GM19372 (cell line): ENCODE measurements around the gene NFATC4.
"Not testable (repeated sequence)": the region's sequence is repeated elsewhere in the genome, so short reads cannot be mapped to it uniquely, and the experiment has no call there.

ENCODE experiments used
- ATAC-seq: cut with Tn5 transposase; IDR thresholded peaks from one replicate; pipeline ENCODE4 v1.9.1; 2021; ENCODE audit warnings: mild to moderate bottlenecking, low read depth, moderate library complexity; ENCODE audit not compliant: unreplicated experiment

The NFATC4 gene

DNA sequence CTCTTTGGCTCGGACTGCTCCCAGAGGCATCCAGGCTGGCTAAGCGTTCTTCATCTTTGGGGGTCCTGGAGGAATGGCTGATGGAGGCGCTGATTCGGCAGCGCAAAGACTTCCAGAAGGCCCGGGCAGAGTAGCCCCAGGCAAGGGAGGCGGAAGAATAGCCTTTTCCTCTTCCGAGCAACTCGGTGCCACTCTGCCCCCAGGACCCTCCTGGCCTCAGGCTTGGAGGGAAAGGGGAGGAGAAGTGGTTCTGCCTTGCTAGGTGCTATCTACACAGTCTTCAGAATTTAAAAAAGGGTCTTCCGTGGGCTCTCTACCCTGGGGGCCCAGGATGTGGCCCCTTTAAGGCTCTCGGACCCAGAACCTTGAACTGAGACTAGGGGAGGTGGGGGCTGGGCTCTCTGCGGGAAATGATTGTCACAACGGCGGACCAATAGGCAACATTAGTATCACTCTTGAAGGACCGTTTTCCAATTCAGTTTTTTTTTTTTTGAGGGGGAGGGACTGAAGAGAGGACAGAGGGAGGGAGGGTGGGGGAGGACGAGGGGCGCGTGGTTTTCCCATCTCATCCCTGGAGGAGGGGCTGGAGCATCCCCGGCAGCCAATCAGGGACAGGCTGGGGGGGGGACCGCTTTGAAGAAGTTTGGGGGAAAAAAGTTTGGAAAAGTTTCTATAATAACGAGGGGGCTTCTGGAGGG is at the start of gene NFATC4:
Gene NFATC4, plus strand, starts transcription at position 671 of the 698 bp plus-strand sequence. CDS start 157 bp downstream, outside the sequence.
- no peak for ATAC-seq

DNA sequence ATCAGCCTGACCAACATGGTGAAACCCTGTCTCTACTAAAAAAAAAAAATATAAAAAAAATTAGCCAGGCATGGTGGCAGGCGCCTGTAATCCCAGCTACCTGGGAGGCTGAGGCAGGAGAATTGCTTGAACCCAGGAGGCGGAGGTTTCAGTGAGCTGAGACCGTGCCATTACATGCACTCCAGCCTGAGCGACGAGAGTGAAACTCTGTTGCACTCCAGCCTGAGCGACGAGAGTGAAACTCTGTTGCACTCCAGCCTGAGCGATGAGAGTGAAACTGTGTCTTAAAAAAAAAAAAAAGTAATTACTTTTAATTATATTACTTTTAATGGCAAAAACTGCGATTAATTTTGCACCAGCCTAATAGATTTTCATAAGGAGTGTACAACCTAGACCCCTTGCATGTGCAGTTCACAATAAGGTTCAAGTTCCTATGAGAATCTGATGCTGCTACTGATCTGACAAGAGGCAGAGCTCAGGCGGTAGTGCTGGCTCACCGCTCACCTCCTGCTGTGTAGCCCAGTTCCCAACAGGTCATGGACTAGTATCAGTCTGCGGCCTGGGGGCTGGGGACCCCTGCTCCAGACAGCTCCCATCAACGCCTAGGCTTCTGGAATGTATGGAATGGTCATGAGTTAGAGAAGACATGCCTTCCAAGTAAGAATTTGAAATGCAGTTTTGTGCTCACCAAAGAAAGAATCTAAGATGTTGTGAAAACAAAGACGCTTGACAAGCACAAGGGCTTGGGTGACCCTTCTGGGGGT is 46.6 kb upstream of the NFATC4 start:
- ATAC-seq = no peak

DNA sequence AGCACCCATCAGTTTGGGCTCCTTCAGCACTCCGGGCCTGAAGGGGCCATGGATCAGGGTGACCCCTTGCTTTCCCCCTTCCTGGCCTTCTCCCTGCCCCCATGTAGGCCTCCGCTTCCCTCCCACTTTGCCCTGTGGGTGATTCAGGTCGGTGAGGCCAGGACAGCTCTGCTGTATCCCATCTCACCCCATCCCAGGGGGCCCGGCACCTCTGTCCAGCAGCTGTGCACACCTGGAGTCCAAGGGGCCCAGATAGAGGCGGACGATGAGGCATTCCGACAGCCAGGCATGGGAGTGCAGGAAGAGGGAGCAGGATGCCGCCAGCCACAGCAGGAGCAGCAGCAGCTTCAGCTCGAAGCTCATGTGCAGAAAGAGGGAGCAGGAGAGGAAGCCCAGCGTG is 45.3 kb upstream of the NFATC4 start:
- ATAC-seq = no peak

DNA sequence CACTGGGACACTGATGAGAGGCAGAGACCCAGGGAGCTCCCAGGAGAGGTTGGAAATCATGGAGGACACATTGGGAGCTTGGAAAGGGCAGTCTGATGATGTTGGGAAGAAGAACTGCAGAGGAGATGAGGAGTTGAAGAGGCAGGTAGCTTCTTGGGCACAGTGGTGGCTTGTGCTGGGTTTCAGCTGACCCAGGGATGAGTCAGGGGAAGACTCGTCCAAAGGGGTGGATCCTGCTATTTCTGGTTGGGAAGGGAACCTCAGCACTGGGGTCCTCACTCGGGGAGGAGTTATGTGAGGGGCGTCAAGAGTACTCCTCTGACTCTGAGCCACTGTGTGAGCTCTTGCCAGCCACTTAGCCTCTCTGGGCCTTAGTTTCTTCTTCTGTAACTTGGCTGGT is 44.6 kb upstream of the NFATC4 start:
- no peak for ATAC-seq

DNA sequence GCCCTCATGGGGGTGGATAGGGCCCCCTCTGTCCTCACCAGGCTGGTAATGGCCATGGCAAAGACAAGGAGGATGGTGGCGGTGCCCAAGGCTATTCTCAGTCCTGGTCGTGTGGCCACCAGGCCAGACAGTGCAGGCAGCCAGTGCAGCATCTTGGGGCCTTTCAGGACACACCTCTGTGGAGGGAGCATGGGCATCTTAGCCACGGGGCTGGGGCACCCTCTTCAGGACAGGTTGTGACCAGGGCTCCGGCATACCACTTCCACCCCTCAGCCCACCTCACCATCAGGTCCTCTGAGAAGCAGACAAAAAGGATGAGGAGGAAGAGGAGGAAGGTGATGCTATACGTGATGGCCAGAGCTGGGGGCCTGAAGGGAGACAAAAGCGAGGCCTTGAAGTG is 44.0 kb upstream of the NFATC4 start:
- no peak for ATAC-seq

DNA sequence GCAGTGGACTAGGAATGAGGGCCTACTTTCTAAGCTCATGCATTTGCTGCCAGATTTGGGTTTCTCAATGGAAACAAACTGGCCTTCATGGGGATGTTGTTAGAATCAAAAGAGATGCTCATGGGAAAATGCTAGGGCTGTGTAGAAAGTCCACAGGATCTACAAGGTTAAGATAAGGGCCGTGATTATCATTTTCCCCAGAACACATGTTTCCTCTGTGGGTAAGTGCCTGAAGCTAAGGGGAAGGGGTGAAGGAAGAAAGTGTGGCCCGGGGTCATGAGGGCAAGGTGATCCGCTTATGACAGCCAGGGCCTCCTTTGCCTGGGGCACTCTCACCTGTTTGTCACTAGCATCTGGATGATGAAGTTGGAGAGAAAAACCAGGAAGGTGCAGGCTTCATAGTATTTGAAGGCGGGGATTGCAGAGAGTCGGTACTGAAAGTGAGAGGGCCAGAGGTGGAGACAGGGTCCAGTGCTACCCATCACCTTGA is 42.9 kb upstream of the NFATC4 start:
- ATAC-seq = no peak

DNA sequence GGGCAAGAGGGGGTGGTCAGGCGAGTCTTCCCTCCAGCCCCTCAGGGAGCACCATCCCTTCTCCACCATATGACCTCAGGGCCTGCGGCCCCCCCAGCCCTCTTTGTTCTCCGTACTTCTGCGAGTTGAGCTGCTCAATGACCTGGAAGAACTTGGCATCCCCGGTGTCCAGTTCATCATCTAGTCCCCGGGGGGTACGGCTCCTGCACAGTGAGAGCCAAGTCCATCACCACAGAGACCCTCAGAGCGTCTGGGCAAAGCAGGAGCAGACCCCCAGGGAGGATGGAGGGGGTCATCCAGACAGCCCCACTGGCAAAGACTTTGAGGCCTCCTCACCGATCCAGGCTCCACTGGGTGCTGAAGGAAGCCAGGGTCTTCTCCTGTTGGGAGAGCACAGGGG is 42.0 kb upstream of the NFATC4 start:
- no peak for ATAC-seq

DNA sequence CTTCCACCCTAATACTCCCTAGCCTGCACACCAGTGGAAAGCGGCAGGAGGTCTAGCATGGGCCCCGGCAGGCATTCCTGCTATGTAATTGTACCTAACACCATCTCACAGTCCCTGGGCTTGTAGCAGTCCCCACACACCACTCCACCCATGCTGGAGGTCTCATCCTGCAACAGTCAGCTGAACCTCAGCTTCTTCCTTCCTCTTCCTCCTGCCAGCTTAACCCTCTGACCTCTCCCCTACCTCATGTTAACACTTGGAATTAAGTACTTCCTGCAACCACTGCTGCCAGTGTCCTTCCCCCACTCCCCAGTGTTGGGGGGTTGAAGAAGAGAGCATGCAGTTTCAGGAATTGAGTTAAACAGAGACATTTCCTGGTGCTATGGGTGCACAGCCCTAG is 40.7 kb upstream of the NFATC4 start:
- ATAC-seq = no peak

DNA sequence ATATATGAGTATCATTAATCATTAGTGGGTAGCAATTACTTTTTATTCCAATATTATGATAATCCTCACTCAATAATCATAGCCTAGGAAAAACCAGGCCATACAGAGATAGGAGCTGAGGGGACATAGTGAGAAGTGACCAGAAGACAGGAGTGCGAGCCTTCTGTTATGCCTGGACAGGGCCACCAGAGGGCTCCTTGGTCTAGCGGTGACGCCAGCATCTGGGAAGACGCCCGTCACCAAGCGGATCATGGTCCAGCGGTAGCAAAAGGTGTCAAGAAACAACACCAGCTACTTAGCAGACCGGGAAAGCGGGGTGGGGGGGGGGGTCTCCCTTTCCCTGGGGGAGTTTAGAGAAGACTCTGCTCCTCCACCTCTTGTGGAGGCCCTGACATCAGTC is 40.1 kb upstream of the NFATC4 start:
- ATAC-seq = not testable (repeated sequence)

DNA sequence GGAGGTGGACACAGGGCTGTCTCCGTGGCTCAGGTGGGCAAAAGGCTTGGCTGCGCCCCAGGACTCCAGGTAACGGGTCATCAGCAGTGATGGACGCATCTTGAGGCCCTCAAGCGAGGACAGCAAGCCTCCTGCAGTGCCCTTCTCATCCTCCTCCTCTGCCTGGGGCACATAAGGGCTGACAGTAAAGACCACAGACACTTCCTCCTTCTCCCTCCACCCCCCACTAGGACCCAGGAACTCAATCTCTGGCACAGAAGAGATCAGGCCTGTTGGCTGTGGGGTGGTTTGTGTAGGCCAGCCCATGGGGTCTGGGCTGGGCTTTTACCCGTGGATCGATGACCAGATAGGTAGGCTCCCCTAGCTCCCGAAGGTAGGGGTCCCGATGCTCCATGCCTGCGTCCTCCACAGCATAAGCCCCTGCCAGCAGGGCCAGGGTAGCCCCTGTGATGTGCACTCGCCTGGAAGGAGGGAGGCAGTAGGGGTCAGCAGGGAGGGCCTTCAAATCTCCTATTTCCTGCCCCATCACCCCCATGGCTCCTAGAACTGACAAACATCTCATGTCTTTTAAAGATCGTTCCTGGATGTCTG is 38.8 kb upstream of the NFATC4 start:
- ATAC-seq = no peak

DNA sequence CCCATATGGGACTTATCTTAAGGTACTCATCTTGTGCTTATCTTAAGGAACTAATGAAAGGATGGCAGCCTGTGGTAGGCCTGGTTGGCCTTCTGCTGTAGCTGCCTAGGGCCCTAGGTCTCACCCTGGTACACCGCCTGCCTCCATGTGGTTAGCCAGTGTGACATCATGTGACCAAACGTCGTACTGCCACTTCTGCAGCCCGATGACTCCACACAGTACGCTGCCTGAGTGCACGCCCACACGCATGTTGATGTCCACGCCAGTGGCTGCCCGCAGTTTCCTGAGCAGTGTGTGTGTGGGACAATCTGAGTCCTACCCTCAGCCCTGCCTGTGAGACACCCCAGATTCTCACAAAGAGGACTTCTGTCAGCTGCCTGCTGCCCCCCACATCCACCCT is 38.2 kb upstream of the NFATC4 start:
- no peak for ATAC-seq

DNA sequence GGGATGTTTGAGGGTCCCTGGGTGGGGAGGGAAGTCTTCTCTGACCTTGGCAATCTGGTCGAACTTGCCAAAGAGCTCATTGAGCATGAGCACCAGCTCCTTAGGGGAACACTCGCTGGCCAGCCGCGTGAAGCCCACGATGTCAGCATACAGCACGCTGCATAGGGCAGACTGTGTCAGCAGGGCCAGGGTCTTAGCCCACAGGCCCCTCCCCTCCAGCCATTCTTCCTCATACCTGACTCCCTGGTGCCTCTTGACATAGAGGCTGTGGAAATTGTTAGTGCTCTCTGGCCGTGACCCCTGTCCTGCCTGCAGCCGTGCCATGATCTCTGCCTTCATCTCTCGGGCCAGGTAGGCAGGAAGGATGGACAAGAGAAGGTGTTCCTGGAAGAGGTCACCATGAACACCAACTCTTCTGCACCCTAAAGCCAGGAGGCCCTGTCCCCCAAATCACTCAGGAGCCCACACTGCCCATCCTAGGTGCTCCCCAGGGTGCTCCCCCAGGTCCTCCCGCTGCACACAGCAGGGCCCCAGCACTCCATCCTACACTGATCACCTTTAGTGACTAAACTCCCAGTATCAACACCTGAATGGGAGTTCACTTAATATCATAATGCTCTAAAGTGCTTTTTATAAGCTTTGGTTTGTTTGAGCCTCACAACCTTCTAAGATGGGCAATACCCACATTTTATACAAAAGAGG is 36.9 kb upstream of the NFATC4 start:
- ATAC-seq = no peak

DNA sequence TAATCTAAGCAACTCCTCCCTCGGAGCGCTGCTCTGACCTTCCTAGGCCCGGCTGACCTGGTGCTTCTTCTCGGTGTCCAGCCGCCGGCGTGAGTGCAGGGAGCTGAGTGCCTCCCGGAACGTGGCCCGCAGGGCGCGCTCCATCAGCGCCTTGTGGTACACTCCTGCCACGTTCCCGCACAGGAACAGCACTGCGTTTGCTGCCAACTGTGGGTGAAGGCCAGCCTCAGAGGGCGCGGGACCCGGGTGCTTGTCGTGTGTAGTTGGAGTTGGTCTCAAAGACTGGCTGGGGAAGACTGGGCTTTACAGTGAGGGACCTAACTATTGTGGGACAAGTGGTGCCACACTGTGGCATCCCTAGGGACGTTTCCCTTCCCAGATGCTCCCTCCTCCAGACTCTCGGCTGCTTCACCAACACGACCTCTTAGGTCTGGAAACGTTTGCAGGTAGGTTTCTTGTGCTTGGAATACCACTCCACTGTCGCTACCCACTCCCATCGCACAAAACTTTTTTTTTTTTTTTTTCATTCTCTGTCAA is 36.2 kb upstream of the NFATC4 start:
- ATAC-seq = peak; percentile 4

DNA sequence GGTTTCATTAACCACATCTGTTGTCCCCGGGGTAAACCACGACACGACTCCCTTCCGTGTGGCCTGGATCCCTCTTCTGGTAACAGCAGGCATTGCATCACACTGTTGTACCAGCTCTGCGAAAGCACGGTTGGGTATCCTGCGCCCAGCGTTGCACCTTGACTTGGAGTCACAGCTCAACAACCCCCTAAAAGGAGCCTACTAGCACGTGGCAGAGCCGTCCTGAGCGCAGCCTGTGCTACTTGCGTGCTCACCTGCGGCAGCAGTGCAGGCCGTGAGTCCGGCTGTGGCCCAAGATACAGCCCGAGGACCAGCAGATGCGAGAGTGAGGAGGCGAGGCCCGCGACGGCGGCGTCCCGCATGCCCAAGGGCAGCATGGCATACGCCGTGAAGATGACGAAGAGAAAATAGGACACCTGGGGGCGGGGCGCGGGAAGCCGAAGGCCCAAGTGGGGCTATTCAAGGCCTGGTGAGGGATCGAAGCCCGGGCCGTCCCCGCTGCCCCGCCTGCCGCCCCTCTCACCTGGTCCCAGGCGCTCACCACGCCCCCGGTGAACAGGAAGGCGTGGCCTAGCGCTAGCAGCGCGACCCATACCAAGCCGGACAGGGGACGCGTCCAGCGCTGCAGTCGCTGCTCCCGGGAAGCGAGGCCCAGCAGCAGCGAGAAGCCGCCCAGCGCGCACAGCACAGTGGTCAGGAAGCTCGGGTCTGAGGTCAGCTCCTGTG is 35.6 kb upstream of the NFATC4 start:
- peak; percentile 81 for ATAC-seq

DNA sequence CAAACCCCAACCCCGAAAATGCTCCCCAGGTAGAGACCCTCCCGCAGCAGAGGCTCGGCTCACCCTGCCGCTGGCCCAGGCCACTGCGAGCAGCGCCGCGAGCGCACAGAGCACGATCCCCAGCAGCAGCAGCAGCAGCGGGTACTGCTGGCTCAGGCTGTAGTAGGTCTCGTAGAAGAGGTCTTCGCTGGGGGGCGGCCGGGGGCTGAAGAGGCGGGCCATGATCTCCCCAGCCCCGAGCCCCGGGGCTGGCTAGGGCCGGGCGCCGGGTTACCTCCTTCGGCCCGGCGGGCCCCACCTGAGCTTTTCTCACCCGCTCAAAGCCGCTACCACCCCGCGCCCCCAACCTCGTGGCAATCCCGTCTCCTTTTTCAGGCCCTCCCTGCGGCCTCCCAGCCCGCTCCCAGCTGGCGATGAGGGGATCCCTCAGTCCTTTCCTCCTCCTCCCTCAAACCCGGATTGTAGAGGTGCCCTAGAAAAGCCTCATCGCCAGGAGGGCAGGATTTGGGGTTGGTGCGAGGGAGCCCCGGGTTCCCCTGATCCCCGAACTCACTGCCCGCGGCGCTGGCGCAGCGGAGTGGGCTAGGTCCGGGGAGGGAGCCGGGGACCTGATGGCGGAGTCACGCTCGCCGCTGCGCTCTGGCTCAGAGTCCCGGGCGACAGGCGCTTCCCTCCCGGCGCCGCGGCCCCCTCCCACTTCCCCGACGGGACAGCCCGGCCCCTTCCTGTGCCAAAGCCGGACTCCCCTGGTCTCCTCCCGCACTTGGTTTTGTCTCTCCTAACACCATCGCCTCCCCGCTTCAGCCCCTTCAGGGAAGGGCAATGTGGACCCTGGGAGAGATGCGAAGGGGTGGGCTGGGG is 33.3 kb upstream of the NFATC4 start, which contains the start of gene ADCY4:
Gene ADCY4, minus strand, starts transcription at position 641 of the 861 bp plus-strand sequence. Its CDS starts 419 bp downstream, at position 222.
- no peak for ATAC-seq

DNA sequence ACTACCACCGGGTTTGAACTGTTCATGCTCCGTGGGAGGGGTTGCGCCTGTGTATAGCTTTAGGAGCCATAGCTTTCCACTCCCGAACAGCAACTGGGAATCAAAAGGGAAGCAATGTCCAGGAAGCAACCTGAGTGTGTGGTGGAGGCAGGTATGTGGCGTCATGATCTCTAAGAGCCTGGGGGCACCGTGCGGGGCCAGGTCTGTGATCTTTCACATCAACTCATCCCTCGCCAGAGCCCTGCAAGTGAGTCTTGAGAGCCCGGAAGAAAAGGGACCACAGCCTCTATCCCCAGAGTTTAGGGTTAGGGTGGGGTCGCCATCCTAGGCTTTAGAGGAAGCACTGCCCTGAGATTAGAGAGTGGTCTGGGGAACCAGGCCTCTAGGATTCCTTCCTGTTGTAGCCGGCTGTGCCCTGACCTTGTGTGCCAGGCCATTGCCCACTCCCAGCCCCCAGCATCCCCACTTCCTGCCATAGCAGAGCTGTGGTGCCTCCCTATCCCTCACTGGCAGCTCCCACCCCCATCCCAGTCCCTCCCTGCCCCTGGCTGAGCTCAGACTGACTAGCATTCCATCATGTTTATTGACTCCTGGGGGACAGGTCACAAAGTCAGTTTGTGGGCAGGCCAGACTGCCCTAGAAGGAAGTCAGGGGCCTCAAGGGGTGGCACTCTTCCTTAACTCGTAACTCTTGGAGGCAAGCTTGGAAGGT is 32.4 kb upstream of the NFATC4 start:
- ATAC-seq = no peak

DNA sequence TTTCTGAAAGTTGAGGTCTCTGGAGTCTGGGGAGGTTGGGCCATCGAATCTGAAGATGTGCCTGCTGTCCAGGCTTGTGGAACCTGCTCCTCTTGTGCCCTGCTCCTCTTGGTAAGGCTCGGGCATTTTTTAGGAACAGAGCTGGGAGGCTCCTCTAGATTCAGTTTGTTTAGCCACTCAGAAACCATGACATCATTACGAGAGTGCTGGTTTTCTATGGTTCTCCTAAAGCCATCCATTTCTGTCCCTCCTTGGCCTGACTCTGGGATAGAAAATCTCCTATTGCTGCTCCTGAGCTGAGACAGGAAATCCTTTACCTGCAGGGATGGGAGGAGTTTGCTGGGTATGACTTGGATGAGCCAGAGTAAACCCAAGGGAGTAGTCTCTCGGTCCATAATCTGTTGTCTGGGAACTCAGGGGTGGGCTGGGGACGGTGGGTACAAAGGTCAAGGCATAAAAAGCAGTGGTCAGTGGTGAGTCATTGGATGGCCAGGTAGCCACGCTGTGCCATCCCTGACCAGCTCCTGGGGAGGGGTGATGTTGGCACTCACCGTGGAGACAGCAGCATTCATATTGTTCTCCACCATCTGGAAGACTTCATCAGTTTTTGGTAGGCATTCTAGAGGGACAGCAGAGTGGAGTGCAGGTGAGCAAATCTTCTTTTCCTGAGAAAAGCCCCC is 30.7 kb upstream of the NFATC4 start:
- no peak for ATAC-seq

DNA sequence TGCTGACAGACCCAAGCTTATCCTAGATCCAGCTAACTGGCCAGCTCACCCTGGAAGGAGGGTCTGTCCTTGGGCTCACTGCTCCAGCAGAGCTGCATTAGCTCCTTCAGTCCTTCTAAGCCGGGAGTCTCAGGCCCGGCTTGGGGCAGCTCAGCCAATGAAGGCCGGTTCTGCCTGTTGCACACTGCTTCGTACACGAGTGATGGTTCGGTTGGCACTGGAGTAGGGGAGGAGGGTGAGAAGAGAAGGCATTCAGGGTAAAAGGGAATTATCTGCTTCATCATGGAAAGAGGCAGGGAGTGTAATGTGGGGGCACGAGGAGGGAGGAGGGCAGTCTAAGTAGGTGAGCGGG is 30.2 kb upstream of the NFATC4 start:
- no peak for ATAC-seq
